ENCODE data around the gene ZNF627.

DNA sequence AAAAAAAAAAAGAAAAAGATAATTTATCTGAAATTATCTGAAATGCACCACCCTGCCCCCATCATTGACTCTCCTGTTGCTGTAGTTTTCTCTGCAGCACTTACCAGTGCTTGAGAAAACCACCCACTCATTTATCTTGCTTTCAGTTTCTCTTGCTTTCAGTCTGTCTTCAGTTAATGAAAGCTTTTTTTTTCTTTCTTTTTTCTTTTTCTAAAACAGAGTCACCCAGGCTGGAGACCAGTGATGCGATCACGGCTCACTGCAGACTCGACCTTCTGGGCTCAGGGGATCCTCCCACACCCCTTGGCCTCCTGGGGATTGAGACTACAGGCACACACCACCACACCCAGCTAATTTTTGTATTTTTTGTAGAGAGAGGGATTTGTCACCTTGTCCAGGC, 15.5 kb upstream of the ZNF627 start:
- TF ChIP-seq, protein P1, sequence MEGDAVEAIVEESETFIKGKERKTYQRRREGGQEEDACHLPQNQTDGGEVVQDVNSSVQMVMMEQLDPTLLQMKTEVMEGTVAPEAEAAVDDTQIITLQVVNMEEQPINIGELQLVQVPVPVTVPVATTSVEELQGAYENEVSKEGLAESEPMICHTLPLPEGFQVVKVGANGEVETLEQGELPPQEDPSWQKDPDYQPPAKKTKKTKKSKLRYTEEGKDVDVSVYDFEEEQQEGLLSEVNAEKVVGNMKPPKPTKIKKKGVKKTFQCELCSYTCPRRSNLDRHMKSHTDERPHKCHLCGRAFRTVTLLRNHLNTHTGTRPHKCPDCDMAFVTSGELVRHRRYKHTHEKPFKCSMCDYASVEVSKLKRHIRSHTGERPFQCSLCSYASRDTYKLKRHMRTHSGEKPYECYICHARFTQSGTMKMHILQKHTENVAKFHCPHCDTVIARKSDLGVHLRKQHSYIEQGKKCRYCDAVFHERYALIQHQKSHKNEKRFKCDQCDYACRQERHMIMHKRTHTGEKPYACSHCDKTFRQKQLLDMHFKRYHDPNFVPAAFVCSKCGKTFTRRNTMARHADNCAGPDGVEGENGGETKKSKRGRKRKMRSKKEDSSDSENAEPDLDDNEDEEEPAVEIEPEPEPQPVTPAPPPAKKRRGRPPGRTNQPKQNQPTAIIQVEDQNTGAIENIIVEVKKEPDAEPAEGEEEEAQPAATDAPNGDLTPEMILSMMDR (IDR thresholded peaks at IDR 0.05) = no peak
- no peak for TF ChIP-seq EP300 (IDR thresholded peaks at IDR 0.05)

Measured in tibial nerve (tissue), 4 donors.